ENCODE measurements around the gene SENP1.

The SENP1 gene

GRCh38 chr12:48026060-48026827, 79.6 kb downstream of the SENP1 start:
- H3K27ac ChIP-seq (ENCODE audit: low read depth, low read length): no peak overlapping the region
- H3K36me3 ChIP-seq (ENCODE audit: control insufficient read depth, insufficient read depth, low read length): no peaks in the 10 kb centered on the region
- H3K4me3 ChIP-seq (ENCODE audit: low read depth, low read length): no peak overlapping the region
- H3K27me3 ChIP-seq (ENCODE audit: control insufficient read depth, insufficient read depth, low read length): peaks cover 98% of the 10 kb centered on the region
- peaks cover 20% of the 10 kb centered on the region for H3K4me1 ChIP-seq (ENCODE audit: control insufficient read depth, insufficient read depth, low read length)
- no peaks in the 10 kb centered on the region for H3K9me3 ChIP-seq (ENCODE audit: control insufficient read depth, insufficient read depth, low read length)
- no peak overlapping the region for H3K9ac ChIP-seq (ENCODE audit: low read depth, low read length)

DNA sequence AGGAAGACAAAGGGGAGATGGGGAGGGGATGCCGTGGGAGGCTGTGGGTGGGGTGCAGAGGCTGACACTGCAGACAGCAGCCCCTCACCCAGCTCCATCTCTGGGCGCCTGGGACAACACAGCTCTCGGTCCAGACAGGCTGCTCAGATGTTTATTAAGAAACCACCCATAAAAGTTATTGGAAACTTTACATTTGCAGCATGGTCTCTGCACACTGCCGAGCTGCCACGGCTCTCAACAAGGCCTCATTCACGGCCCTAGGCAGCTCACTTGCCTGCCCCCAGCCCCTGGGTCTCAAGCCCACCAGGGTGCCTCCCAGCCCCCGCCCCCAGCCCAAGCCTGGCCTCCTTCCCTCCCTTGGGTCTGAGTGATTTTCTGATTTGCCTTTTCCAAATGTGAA, 80.6 kb downstream of the SENP1 start:
- Histone ChIP-seq H3K9me3 (ENCODE audit: control insufficient read depth, insufficient read depth, low read length) (no peaks in the 10 kb centered on the region), H3K27me3 (ENCODE audit: control insufficient read depth, insufficient read depth, low read length) (peaks cover 98% of the 10 kb centered on the region), H3K4me3 (ENCODE audit: low read depth, low read length) (no peak overlapping the region), H3K36me3 (ENCODE audit: control insufficient read depth, insufficient read depth, low read length) (no peaks in the 10 kb centered on the region), H3K9ac (ENCODE audit: low read depth, low read length) (no peak overlapping the region), H3K4me1 (ENCODE audit: control insufficient read depth, insufficient read depth, low read length) (peaks cover 18% of the 10 kb centered on the region), H3K27ac (ENCODE audit: low read depth, low read length) (no peak overlapping the region)

- H3K4me3 ChIP-seq (ENCODE audit: low read depth, low read length): no peak overlapping the region
- peaks cover 18% of the 10 kb centered on the region for H3K4me1 ChIP-seq (ENCODE audit: control insufficient read depth, insufficient read depth, low read length)
- no peak overlapping the region for H3K9ac ChIP-seq (ENCODE audit: low read depth, low read length)
- H3K27me3 ChIP-seq (ENCODE audit: control insufficient read depth, insufficient read depth, low read length): peaks cover 98% of the 10 kb centered on the region
- H3K9me3 ChIP-seq (ENCODE audit: control insufficient read depth, insufficient read depth, low read length): no peaks in the 10 kb centered on the region
- no peaks in the 10 kb centered on the region for H3K36me3 ChIP-seq (ENCODE audit: control insufficient read depth, insufficient read depth, low read length)
- H3K27ac ChIP-seq (ENCODE audit: low read depth, low read length): no peak overlapping the region
Observed at GRCh38 chr12:48024735-48025134, 81.1 kb downstream of the SENP1 start.

DNA sequence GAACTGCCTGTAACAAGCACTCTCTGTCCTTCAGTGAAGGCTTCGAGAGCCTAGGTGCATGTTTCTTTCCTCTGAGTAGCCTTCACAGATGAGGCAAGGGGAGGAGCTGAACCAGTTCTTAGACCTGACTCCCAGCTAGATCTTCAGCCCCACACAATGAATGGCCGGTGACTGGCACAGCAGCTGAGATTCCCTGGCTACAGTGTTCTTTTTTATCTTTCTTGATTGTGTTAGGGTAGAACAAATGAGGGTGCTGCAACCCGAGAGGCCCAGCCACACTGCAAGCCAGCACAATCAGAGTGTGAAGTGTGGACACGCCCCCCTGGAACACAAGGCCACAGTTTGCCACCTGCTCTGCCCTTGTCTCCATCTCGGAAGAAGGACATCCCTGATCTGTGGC, 82.5 kb downstream of the SENP1 start:
- Histone ChIP-seq H3K27me3 (ENCODE audit: control insufficient read depth, insufficient read depth, low read length) (peaks cover 98% of the 10 kb centered on the region), H3K9me3 (ENCODE audit: control insufficient read depth, insufficient read depth, low read length) (no peaks in the 10 kb centered on the region), H3K4me3 (ENCODE audit: low read depth, low read length) (no peak overlapping the region), H3K27ac (ENCODE audit: low read depth, low read length) (peak overlapping the region; percentile 16), H3K9ac (ENCODE audit: low read depth, low read length) (no peak overlapping the region), H3K4me1 (ENCODE audit: control insufficient read depth, insufficient read depth, low read length) (peaks cover 18% of the 10 kb centered on the region), H3K36me3 (ENCODE audit: control insufficient read depth, insufficient read depth, low read length) (no peaks in the 10 kb centered on the region)

DNA sequence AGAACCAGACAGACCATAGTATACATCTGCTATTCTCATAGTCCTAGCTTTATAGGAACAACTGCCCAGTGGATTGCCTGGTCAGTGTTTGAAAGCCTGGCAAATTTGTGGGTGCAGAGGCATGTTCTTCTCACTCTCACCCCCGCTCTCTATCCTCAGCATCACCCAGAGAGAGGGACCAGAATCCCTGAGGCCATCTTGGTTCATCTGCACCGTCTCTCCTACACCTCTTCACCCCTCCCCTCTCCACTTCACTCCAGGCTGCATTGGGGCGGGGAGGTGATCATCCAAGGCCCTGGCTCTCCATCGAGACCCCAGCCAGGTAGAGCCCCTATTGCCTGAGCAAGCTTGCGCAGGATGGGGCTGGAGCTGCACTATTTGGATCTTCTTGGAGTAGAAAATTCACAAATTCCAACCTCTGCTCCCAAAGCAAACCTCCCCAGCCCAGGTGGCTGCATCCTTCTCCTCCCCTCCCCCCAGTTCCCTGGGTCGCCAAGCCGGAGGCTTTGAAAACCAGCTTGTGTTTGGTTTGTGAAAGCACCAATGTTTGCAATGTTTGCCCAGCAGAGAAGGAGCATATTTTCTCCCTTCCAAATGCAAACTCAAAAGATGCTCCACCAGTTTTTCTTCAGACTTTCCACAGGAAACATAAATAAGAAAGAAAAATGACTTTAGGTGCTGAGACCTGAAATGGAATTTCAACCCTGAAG, 83.0 kb downstream of the SENP1 start:
- Histone ChIP-seq H3K4me1 (ENCODE audit: control insufficient read depth, insufficient read depth, low read length) (peaks cover 18% of the 10 kb centered on the region), H3K9ac (ENCODE audit: low read depth, low read length) (no peak overlapping the region), H3K4me3 (ENCODE audit: low read depth, low read length) (no peak overlapping the region), H3K27ac (ENCODE audit: low read depth, low read length) (peak overlapping the region; percentile 16), H3K27me3 (ENCODE audit: control insufficient read depth, insufficient read depth, low read length) (peaks cover 98% of the 10 kb centered on the region), H3K9me3 (ENCODE audit: control insufficient read depth, insufficient read depth, low read length) (no peaks in the 10 kb centered on the region), H3K36me3 (ENCODE audit: control insufficient read depth, insufficient read depth, low read length) (no peaks in the 10 kb centered on the region)

DNA sequence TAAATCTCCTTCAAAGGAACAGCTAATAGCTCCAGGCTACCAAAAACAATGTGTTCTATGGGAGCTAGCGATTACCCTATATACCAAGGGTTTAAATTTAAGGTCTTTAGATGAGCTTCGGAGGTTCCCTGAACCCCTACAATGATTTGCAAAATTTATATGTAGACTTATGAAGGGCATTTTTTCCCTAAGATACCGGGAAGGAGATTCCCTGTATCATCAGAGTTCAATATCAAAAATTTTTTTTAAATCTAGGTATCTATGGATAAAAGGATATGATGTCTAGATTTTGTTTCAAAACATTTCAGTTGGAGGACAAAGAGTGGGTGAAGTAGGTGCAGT, 83.7 kb downstream of the SENP1 start:
- no peaks in the 10 kb centered on the region for H3K9me3 ChIP-seq (ENCODE audit: control insufficient read depth, insufficient read depth, low read length)
- no peaks in the 10 kb centered on the region for H3K36me3 ChIP-seq (ENCODE audit: control insufficient read depth, insufficient read depth, low read length)
- H3K4me3 ChIP-seq (ENCODE audit: low read depth, low read length): no peak overlapping the region
- H3K4me1 ChIP-seq (ENCODE audit: control insufficient read depth, insufficient read depth, low read length): peaks cover 18% of the 10 kb centered on the region
- H3K9ac ChIP-seq (ENCODE audit: low read depth, low read length): no peak overlapping the region
- H3K27me3 ChIP-seq (ENCODE audit: control insufficient read depth, insufficient read depth, low read length): peaks cover 98% of the 10 kb centered on the region
- H3K27ac ChIP-seq (ENCODE audit: low read depth, low read length): no peak overlapping the region

- peaks cover 18% of the 10 kb centered on the region for H3K4me1 ChIP-seq (ENCODE audit: control insufficient read depth, insufficient read depth, low read length)
- peaks cover 98% of the 10 kb centered on the region for H3K27me3 ChIP-seq (ENCODE audit: control insufficient read depth, insufficient read depth, low read length)
- H3K4me3 ChIP-seq (ENCODE audit: low read depth, low read length): no peak overlapping the region
- no peak overlapping the region for H3K9ac ChIP-seq (ENCODE audit: low read depth, low read length)
- H3K9me3 ChIP-seq (ENCODE audit: control insufficient read depth, insufficient read depth, low read length): no peaks in the 10 kb centered on the region
- H3K27ac ChIP-seq (ENCODE audit: low read depth, low read length): no peak overlapping the region
- no peaks in the 10 kb centered on the region for H3K36me3 ChIP-seq (ENCODE audit: control insufficient read depth, insufficient read depth, low read length)
Observed at GRCh38 chr12:48021485-48022179, 84.2 kb downstream of the SENP1 start.

- Histone ChIP-seq H3K4me1 (ENCODE audit: control insufficient read depth, insufficient read depth, low read length) (peaks cover 18% of the 10 kb centered on the region), H3K27me3 (ENCODE audit: control insufficient read depth, insufficient read depth, low read length) (peaks cover 98% of the 10 kb centered on the region), H3K36me3 (ENCODE audit: control insufficient read depth, insufficient read depth, low read length) (no peaks in the 10 kb centered on the region), H3K4me3 (ENCODE audit: low read depth, low read length) (no peak overlapping the region), H3K27ac (ENCODE audit: low read depth, low read length) (no peak overlapping the region), H3K9me3 (ENCODE audit: control insufficient read depth, insufficient read depth, low read length) (no peaks in the 10 kb centered on the region), H3K9ac (ENCODE audit: low read depth, low read length) (no peak overlapping the region)
Observed at GRCh38 chr12:48019639-48020265, 86.1 kb downstream of the SENP1 start.

GRCh38 chr12:48018618-48018995, 87.3 kb downstream of the SENP1 start:
- no peaks in the 10 kb centered on the region for H3K9me3 ChIP-seq (ENCODE audit: control insufficient read depth, insufficient read depth, low read length)
- peaks cover 98% of the 10 kb centered on the region for H3K27me3 ChIP-seq (ENCODE audit: control insufficient read depth, insufficient read depth, low read length)
- H3K9ac ChIP-seq (ENCODE audit: low read depth, low read length): no peak overlapping the region
- H3K27ac ChIP-seq (ENCODE audit: low read depth, low read length): no peak overlapping the region
- no peaks in the 10 kb centered on the region for H3K36me3 ChIP-seq (ENCODE audit: control insufficient read depth, insufficient read depth, low read length)
- peaks cover 18% of the 10 kb centered on the region for H3K4me1 ChIP-seq (ENCODE audit: control insufficient read depth, insufficient read depth, low read length)
- H3K4me3 ChIP-seq (ENCODE audit: low read depth, low read length): no peak overlapping the region

DNA sequence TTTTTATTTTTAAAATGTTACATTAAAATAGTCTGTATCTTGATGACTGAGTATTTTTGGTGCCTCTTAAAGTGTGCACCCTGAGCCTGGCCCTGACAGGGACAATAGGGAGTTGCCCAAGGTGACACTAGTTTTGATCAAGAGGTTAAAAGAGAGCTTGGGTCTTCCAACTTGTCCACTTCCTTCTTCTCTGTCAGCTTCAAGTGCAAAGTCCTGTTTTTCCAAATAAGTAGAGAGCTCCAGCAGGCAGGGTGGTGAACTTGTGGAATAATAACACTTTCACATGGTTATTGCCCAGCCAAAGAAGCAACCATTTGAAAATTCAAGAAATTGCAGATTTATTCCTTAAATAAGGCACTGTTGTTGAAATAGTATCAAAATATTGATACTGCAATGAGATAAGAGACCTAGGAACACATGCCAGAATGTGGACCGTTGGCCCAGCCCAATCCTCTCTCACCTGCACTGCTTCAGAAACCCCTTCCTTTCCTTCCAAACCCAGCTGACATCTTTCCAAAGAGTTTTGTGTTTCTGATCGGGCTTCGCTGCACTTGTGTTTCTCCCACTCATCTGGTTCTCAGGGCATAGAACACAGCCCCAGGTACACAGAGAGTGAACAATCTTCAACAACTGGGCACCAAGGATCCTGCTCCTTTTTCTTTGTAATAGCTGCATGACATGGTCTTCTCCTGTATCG, 87.8 kb downstream of the SENP1 start:
- Histone ChIP-seq H3K4me3 (ENCODE audit: low read depth, low read length) (no peak overlapping the region), H3K9ac (ENCODE audit: low read depth, low read length) (no peak overlapping the region), H3K4me1 (ENCODE audit: control insufficient read depth, insufficient read depth, low read length) (peaks cover 15% of the 10 kb centered on the region), H3K36me3 (ENCODE audit: control insufficient read depth, insufficient read depth, low read length) (no peaks in the 10 kb centered on the region), H3K9me3 (ENCODE audit: control insufficient read depth, insufficient read depth, low read length) (no peaks in the 10 kb centered on the region), H3K27me3 (ENCODE audit: control insufficient read depth, insufficient read depth, low read length) (peaks cover 98% of the 10 kb centered on the region), H3K27ac (ENCODE audit: low read depth, low read length) (no peak overlapping the region)
